ENCODE results near the gene ASIC3.

Gene ASIC3

GRCh38 chr7:151085691-151086620 lies 37.6 kb downstream of the ASIC3 start, which contains the start of gene AGAP3:
TSS of gene AGAP3 (plus strand) at chr7:151086475. CDS start at chr7:151086742, 267 bp downstream.
- no peak for DNase-seq (ENCODE audit: low read depth)

DNA sequence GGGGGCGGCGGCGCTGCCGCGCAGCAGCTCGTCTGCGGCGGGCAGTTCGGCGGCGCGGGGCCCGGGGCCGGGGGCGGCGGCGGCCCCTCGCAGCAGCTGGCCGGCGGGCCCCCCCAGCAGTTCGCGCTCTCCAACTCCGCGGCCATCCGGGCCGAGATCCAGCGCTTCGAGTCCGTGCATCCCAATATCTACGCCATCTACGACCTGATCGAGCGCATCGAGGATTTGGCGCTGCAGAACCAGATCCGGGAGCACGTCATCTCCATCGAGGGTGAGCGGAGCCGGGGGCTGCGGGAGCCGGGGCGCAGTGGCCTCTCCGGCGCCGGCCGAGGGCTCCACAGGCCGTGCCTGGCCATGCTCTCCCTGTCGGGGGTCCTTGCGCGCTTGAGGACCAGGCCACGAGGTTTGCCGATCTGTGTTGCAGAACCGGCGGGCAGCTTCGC lies 38.5 kb downstream of the ASIC3 start:
- DNase-seq (ENCODE audit: low read depth), result no peak

- DNase-seq (ENCODE audit: low read depth), result no peak
Measured at GRCh38 chr7:151087245-151088018, 39.1 kb downstream of the ASIC3 start.

DNA sequence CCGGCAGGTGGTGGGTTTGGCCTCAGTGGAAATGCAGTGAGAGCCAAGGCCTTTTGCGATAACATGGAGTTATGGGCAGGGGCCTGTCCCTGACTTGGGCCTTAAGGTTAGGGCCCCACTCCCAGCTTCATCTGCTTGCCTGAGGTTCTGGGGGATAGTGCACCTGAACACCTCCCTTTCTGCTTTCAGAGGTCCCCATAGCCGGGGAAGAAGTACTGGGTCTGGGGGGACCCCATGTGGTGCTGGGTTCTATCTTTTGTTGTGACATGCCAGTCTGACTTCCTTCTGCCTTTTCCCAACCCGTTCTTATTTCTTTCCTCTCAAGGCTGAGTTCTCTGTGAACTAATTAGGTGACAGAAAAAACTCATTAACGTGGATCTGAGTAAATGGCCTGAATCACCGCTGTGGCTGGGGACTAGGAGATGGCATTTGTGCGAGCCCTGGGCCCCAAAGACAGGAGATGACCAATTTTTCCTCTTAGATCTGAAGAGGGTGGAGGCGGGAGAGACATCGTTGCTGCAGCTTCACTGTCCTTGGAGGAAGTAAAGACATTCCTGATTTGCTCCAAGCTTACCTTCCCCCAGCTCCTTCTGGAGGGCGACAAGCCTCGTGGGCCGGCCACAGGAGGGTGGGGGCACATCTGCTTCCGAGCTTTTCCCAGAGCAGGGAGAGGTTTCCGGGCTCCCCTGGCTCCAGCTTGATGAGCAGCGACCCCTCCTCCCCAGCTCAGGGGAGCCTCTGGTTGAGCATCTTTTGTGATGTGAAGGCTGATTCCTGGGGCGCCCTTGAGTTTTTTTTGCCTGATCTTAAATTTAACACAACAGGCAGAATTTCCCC lies 39.9 kb downstream of the ASIC3 start:
- DNase-seq (ENCODE audit: low read depth), result no peak

GRCh38 chr7:151088856-151089699 lies 40.7 kb downstream of the ASIC3 start:
- no peak for DNase-seq (ENCODE audit: low read depth)

GRCh38 chr7:151089893-151090730 lies 41.8 kb downstream of the ASIC3 start:
- no peak for DNase-seq (ENCODE audit: low read depth)

DNA sequence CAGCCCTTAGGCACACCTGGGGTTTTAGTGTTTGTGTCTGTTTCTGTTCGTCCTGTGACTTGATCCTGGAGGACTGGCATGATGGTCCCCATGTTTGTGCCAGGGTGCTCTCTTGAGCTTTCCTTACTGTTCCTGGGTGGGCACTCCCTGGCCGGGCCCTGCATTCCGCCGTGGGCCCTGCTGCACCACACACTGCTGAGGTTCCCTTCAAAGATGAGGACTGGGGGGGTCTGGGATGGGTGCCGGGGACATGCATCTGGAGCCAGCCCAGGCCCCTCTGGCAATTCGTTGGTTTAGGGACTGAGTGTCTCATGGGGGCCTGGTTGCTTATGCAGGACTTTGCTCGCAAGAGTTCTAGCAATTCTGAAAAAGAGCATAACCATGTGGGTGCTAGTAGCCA lies 42.7 kb downstream of the ASIC3 start:
- no peak for DNase-seq (ENCODE audit: low read depth)

- DNase-seq (ENCODE audit: low read depth), result no peak
Measured at GRCh38 chr7:151091431-151091830, 43.1 kb downstream of the ASIC3 start.

DNA sequence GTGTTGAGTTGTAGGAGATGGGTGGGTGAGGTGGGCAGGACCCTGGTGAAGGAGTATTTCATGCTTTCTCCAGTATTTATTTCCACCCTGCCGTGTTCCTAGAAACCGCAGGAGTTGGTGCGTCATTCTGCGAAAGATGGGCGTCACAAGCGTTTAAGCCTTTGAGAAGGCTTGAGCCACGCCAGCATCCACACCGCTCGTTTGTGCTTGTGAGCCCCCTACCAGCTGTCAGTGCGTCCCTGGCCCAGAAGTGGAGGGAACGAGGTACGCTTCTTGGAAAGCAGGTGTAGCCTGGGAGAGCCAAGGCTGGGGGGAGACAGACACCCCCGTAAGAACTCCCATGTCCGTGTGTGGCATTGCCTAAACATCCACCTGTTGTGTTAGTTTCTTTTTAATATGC lies 43.7 kb downstream of the ASIC3 start:
- DNase-seq (ENCODE audit: low read depth), result no peak

DNA sequence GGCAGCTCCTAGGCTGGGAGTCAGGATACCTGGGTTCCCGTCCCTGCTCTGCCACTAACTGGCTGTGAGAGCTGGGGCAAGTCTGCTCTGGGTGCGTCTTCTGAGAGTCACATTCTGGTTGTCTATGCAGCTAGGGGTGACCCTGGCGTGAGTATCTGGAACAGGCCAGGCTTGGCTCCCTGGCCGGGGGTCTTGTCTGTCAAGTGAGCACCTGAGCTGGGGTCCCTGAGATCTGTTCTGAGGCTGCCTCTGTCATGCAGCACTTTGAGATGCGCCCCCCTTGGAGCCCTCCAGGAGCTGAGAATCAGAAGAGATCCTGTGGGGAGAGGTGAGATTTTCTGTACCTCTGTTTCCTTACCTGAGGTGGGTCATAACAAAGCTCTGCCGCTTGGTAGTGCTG lies 45.4 kb downstream of the ASIC3 start:
- DNase-seq (ENCODE audit: low read depth), result no peak

DNA sequence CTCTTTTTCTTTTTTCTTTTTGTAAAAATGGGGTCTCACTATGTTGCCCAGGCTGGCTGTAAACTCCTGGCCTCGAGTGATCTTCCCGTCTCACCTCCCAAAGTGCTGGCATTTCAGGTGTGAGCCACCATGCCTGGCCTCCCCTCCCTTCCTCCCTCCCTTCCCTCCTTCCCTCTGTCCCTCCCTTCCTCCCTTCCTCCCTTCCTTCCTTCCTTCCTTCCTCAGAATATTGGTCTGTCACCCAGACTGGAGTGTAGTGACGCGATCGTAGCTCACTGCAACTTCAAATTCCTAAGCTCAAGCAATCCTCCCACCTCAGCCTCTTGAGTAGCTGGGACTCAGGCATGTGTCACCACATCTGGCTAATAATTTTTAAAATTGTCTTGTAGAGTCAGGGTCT lies 46.3 kb downstream of the ASIC3 start:
- DNase-seq (ENCODE audit: low read depth), result no peak

- DNase-seq (ENCODE audit: low read depth), result no peak
Measured at GRCh38 chr7:151095123-151095797, 46.9 kb downstream of the ASIC3 start.

- DNase-seq (ENCODE audit: low read depth), result no peak
Measured at GRCh38 chr7:151095828-151096475, 47.6 kb downstream of the ASIC3 start.

- no peak for DNase-seq (ENCODE audit: low read depth)
Measured at GRCh38 chr7:151099486-151100211, 51.3 kb downstream of the ASIC3 start.

- DNase-seq (ENCODE audit: low read depth), result no peak
Measured at GRCh38 chr7:151100921-151101320, 52.6 kb downstream of the ASIC3 start.

DNA sequence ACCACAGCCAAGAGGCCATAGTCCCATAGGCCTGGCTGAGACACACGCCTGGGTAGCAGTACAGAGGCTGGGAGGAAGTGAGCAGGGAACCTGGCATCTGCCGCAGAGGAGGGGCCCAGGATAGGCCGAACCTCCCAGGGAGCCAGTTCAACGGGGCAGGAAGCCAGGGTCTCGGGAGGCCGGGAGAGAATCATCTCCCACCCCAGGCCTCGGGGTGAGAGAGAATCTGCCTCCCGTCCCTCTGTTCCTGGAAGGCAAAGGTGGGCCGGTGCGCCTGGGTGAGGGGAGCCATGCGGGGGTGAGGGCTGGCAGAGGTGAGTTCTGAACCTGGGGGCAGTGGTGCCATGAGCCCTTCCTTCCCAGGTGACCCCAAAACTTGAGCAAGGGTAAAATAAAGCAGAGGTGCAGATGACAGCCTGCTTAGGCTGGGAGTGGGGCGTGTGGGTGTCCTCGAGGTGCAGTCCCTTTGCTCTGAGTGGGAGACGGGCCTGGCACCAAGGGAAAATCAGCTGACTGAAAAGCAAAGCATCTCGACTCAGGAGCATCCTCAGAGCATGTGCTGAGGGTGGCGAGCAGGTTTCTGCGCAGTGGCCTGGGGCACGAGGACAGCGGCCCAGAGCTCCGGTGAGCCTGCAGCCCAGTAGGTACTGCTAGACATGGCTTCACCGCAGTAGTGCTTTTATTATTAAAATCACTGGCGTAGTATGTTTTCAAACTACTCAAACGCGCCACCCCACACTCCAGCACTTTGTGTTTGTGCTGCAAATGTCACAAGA lies 53.5 kb downstream of the ASIC3 start:
- no peak for DNase-seq (ENCODE audit: low read depth)

Data from activated gamma-delta T cell treated with anti-CD3 and anti-CD28 coated beads, Interleukin-2, amount 50 U/mL, for 16 hours (primary cell).